GM12878 (cell line): ENCODE data around the gene SPATA45. TPM values are rescaled to one million over a fixed set of nuclear protein-coding genes. Genes with fewer than 3 reads are reported as not detected.

Experiments used
- ATAC-seq: fragments of 200-7000 bp; cut with Tn5 transposase; 3 replicates; pipeline ENCODE4 v1.9.1; 2020; ENCODE audit warnings: mild to moderate bottlenecking, moderate library complexity
- BruUV-seq: library from RNA; stranded (reverse); fragments of 400-500 nt; replicated peaks from 2 replicates; lab custom pipeline; 2021; lab: Mats Ljungman, UMichigan
- CTCF ChIA-PET: fragments of 300-600 bp; sonication (Branson Sonifier 250); formaldehyde crosslinking; extraction: SDS; loops from one replicate; lab custom pipeline; 2021; ENCODE audit warnings: inconsistent platforms; lab: Yijun Ruan, JAX
- POLR2A ChIA-PET: fragments of 350-600 bp; formaldehyde crosslinking; extraction: SDS; loops from one replicate; lab custom pipeline; 2021; ENCODE audit warnings: inconsistent platforms; lab: Charles Lee
- RAD21 ChIA-PET: fragments of 300-600 bp; sonication (Branson Sonifier 250); formaldehyde crosslinking; loops from one replicate; lab custom pipeline; 2023; ENCODE audit warnings: antibody characterized with exemption; ENCODE audit not compliant: unreplicated experiment; lab: Charles Lee
- SMC1A ChIA-PET: fragments of 300-600 bp; sonication (Branson Sonifier 250); formaldehyde crosslinking; loops from one replicate; lab custom pipeline; 2023; ENCODE audit not compliant: unreplicated experiment, uncharacterized antibody; lab: Charles Lee
- DNase-seq: peaks from one replicate; pipeline ENCODE4 v3.0.0-alpha.2; 2011; ENCODE audit warnings: low read depth, low spot score
- FAIRE-seq: peaks from 3 replicates; lab custom pipeline; 2011; peaks lifted over from hg19 to GRCh38; lab: Jason Lieb, UNC
- H2AFZ ChIP-seq: 2 replicates; pipeline ENCODE4 v1.6.0; 2011; ENCODE audit warnings: low read depth, low read length, control low read depth; ENCODE audit not compliant: control insufficient read depth
- H3K27ac ChIP-seq: 2 replicates; pipeline ENCODE4 v1.5.1; 2011; ENCODE audit warnings: control low read depth; ENCODE audit not compliant: control insufficient read depth, insufficient read depth
- H3K27me3 ChIP-seq, 2 experiments: replicated peaks in 1 of 2; 2 replicates each; pipeline versions ENCODE4 v1.6.0 to v1.6.1; 2011; ENCODE audit warnings: low read length in 1 of 2; ENCODE audit not compliant: control insufficient read depth in 2 of 2, insufficient read depth in 2 of 2
- H3K36me3 ChIP-seq, 2 experiments: 2 replicates each; pipeline ENCODE4 v1.5.1; 2011; ENCODE audit warnings: low read length in 1 of 2; ENCODE audit not compliant: control insufficient read depth in 2 of 2, insufficient read depth in 2 of 2
- H3K4me1 ChIP-seq: 2 replicates; pipeline ENCODE4 v1.6.1; 2011; ENCODE audit warnings: mild to moderate bottlenecking, low read length, moderate library complexity, mixed read lengths; ENCODE audit not compliant: control insufficient read depth, insufficient read depth
- H3K4me2 ChIP-seq: 2 replicates; pipeline ENCODE4 v1.6.0; 2011; ENCODE audit warnings: control low read depth; ENCODE audit not compliant: control insufficient read depth, insufficient read depth
- H3K4me3 ChIP-seq: fragments of 200-600 bp; sonication (generic); 2 replicates; pipeline ENCODE4 v1.5.1; 2016
- H3K79me2 ChIP-seq: 2 replicates; pipeline ENCODE4 v1.6.0; 2011; ENCODE audit warnings: low read length; ENCODE audit not compliant: control insufficient read depth, insufficient read depth
- H3K9ac ChIP-seq: 2 replicates; pipeline ENCODE4 v1.8.0; 2011; ENCODE audit warnings: low read length, control low read depth, mixed read lengths; ENCODE audit not compliant: control insufficient read depth, insufficient read depth
- H3K9me3 ChIP-seq: replicated peaks from 3 replicates; pipeline ENCODE4 v1.5.1; 2011; ENCODE audit warnings: mild to moderate bottlenecking, low read length; ENCODE audit not compliant: control insufficient read depth, insufficient read depth
- H4K20me1 ChIP-seq: 2 replicates; pipeline ENCODE4 v1.6.0; 2011; ENCODE audit not compliant: control insufficient read depth, insufficient read depth
- BACH1 ChIP-seq: fragments of 450-650 bp; IDR thresholded peaks from 2 replicates; pipeline ENCODE4 v1.6.1; 2017; ENCODE audit warnings: mild to moderate bottlenecking, borderline replicate concordance
- CHD1 ChIP-seq: IDR thresholded peaks from 2 replicates; pipeline ENCODE4 v1.6.1; 2012; ENCODE audit warnings: low read depth, low read length, improper control_type of control experiment
- CHD2 ChIP-seq: IDR thresholded peaks from 2 replicates; pipeline ENCODE4 v1.6.1; 2011; ENCODE audit warnings: low read depth, low read length, improper control_type of control experiment, borderline replicate concordance
- EED ChIP-seq: sonication (generic); IDR thresholded peaks from 2 replicates; pipeline ENCODE4 v1.6.1; 2016; ENCODE audit warnings: antibody characterized with exemption, low read depth
- HDAC6 ChIP-seq: fragments of 200-600 bp; sonication (generic); IDR thresholded peaks from one replicate; pipeline ENCODE4 v1.8.0; 2017; ENCODE audit warnings: antibody characterized with exemption; ENCODE audit not compliant: unreplicated experiment
- HDGF ChIP-seq: fragments of 450-650 bp; IDR thresholded peaks from 2 replicates; pipeline ENCODE4 v1.6.1; 2016; ENCODE audit warnings: antibody characterized with exemption
- IRF4 ChIP-seq: IDR thresholded peaks from 2 replicates; pipeline ENCODE4 v1.6.1; 2011; ENCODE audit warnings: low read depth, low read length
- KAT2A ChIP-seq: conservative IDR thresholded peaks from 2 replicates; pipeline ENCODE4 v1.6.1; 2011; ENCODE audit warnings: low read depth, low read length; ENCODE audit not compliant: control insufficient read depth
- KDM1A ChIP-seq: fragments of 200-600 bp; sonication (generic); IDR thresholded peaks from 2 replicates; pipeline ENCODE4 v1.6.1; 2016; ENCODE audit warnings: borderline replicate concordance
- POLR2AphosphoS5 ChIP-seq: IDR thresholded peaks from 2 replicates; pipeline ENCODE4 v1.6.1; 2011; ENCODE audit warnings: mild to moderate bottlenecking, low read length, inconsistent platforms
- SMARCA5 ChIP-seq: fragments of 450-650 bp; IDR thresholded peaks from 2 replicates; pipeline ENCODE4 v1.6.1; 2017; ENCODE audit warnings: mild to moderate bottlenecking
- SMC3 ChIP-seq: IDR thresholded peaks from 2 replicates; pipeline ENCODE4 v1.6.1; 2011; ENCODE audit warnings: low read length, improper control_type of control experiment, borderline replicate concordance
- TCF12 ChIP-seq: IDR thresholded peaks from 2 replicates; pipeline ENCODE4 v1.6.1; 2011; ENCODE audit warnings: low read depth, mild to moderate bottlenecking, low read length
- ZNF274 ChIP-seq: IDR thresholded peaks from one replicate; pipeline ENCODE4 v1.8.0; 2011; ENCODE audit not compliant: insufficient read length, insufficient read depth
- ZNF384 ChIP-seq: IDR thresholded peaks from 2 replicates; pipeline ENCODE4 v1.6.1; 2012; ENCODE audit warnings: low read depth, mild to moderate bottlenecking, low read length, improper control_type of control experiment, borderline replicate concordance
- WGBS: methylation state at CpG from one replicate; pipeline ENCODE4 v1.1.6; 2016; ENCODE audit warnings: low lambda C conversion rate; ENCODE audit not compliant: insufficient replicate concordance, insufficient coverage; ENCODE audit errors: missing lambda C conversion rate; 5-methylcytosine and 5-hydroxymethylcytosine counted together
- in situ Hi-C: fragments of 300-500 bp; cut with MboI; formaldehyde crosslinking; loops from 9 replicates; pipeline ENCODE4 v1.14.3; 2018; ENCODE audit warnings: mixed read lengths
- intact Hi-C: fragments of 100-400 bp; cut with micrococcal nuclease; formaldehyde crosslinking; loops from one replicate; pipeline ENCODE4 v1.14.2; 2022; ENCODE audit not compliant: unreplicated experiment
- polyA plus RNA-seq, 11 experiments: library from polyadenylated mRNA; depleted of rRNA in 4 of 11; unstranded in 6 of 11; stranded (reverse) in 5 of 11; fragments of >200 nt; fragmentation: Nextera tagmentation in 4 of 11; fragmentation: Illumina TruSeq in 1 of 11; extraction: Ambion mirVana in 4 of 11; extraction: Trizol in 1 of 11; gene quantifications; 1 replicate in 1 of 11; 2 replicates in 10 of 11; pipeline versions ENCODE4 v1.2.1 to v1.2.3, GENCODE V29; 2011 to 2016; ENCODE audit warnings: inconsistent platforms in 2 of 11, missing spikeins in 2 of 11, low read depth in 1 of 11
- total RNA-seq, 4 experiments: library from RNA; depleted of rRNA in 3 of 4; stranded (reverse); fragments of >200 nt in 3 of 4; fragmentation: Illumina TruSeq in 1 of 4; extraction: Trizol in 1 of 4; gene quantifications; 2 replicates each; pipeline versions ENCODE4 v1.2.1 to v1.2.3, GENCODE V29; 2013 to 2021
- TF ChIP-seq, protein P1 (sequence below): fragments of 450-650 bp; formaldehyde crosslinking; IDR thresholded peaks from 2 replicates; pipeline ENCODE4 v1.4.0; 2022; ENCODE audit warnings: mild to moderate bottlenecking, moderate library complexity

SPATA45 gene
- total and polyA plus RNA-seq, 10 of the 15 experiments (the other 5 are each of a cell fraction or from before 2014, with no cell fraction given) = 0.22 to 0.37 (median 0.31) TPM; not detected in 7

DNA sequence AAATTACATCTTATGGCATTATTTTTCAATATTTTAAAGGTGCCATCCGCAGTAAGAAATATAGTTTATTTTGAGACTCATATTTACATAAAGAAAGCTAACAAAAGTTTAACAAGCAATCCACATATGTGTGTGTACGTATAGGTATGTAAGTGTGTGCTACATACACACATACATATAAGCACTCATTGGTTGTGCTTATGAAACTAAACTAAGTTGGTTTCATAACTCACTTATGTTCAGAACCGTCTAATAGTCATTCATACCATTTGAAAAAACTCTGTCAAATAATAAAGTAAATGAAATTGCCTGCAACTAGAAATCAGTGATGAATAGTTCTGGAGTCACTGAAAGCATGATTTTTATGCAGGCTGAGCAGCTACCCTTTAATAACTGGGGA, 41.7 kb downstream of the SPATA45 start:
- no peaks in the 10 kb centered on the region for H3K9me3 ChIP-seq
- RAD21 ChIA-PET = interaction anchor here (1.2 to 1.5 kb wide), 2 partner anchors 9 to 265 kb away, joined by 3 to 4 read pairs; no protein-coding TSS in a partner anchor
- no peaks in the 10 kb centered on the region for H3K79me2 ChIP-seq
- no peaks in the 10 kb centered on the region for H4K20me1 ChIP-seq
- CTCF ChIA-PET = interaction anchor here (0.6 to 2.4 kb wide), 5 partner anchors 9 to 190 kb away, joined by 3 to 12 read pairs (median 4); no protein-coding TSS in a partner anchor
- WGBS = 78% methylated on average over 3 of the region's 3 CpGs
- H2AFZ ChIP-seq = no peak overlapping the region
- no peak for TF ChIP-seq ZNF274
- no peak for TF ChIP-seq IRF4
- TF ChIP-seq TCF12 = no peak
- no peak for TF ChIP-seq ZNF384
- TF ChIP-seq HDAC6 = no peak
- TF ChIP-seq BACH1 = no peak
- TF ChIP-seq EED = no peak
- TF ChIP-seq POLR2AphosphoS5 = no peak
- no peak for TF ChIP-seq SMC3
- TF ChIP-seq CHD2 = no peak
- no peak for TF ChIP-seq CHD1
- TF ChIP-seq HDGF = no peak
- TF ChIP-seq SMARCA5 = no peak
- TF ChIP-seq KAT2A = no peak
- TF ChIP-seq, protein P1, sequence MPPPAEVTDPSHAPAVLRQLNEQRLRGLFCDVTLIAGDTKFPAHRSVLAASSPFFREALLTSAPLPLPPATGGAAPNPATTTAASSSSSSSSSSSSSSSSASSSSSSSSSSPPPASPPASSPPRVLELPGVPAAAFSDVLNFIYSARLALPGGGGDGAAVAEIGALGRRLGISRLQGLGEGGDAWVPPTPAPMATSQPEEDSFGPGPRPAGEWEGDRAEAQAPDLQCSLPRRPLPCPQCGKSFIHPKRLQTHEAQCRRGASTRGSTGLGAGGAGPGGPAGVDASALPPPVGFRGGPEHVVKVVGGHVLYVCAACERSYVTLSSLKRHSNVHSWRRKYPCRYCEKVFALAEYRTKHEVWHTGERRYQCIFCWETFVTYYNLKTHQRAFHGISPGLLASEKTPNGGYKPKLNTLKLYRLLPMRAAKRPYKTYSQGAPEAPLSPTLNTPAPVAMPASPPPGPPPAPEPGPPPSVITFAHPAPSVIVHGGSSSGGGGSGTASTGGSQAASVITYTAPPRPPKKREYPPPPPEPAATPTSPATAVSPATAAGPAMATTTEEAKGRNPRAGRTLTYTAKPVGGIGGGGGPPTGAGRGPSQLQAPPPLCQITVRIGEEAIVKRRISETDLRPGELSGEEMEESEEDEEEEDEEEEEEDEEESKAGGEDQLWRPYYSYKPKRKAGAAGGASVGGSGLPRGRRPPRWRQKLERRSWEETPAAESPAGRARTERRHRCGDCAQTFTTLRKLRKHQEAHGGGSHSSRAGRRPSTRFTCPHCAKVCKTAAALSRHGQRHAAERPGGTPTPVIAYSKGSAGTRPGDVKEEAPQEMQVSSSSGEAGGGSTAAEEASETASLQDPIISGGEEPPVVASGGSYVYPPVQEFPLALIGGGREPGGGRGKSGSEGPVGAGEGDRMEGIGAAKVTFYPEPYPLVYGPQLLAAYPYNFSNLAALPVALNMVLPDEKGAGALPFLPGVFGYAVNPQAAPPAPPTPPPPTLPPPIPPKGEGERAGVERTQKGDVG (CRISPR knock-in tag) = no peak
- no peak for TF ChIP-seq KDM1A
- TF ChIP-seq, all 136 proteins: peak for 0
- Histone ChIP-seq H3K27me3 (no peaks in the 10 kb centered on the region), H3K9ac (no peak overlapping the region), H3K4me3 (no peak overlapping the region), H3K36me3 (peaks cover 0 to 9% of the 10 kb centered on the region in 2 experiments; a peak in 3 of 4 replicates), H3K4me2 (no peak overlapping the region), H3K4me1 (no peaks in the 10 kb centered on the region), H3K27ac (no peak overlapping the region)
- POLR2A ChIA-PET = interaction anchor here (0.6 to 1.0 kb wide), 4 partner anchors 11 to 87 kb away, joined by 3 to 6 read pairs (median 4); no protein-coding TSS in a partner anchor
- ATAC-seq (peak; percentile 36; the same call in 2 of the 3 replicates), FAIRE-seq (no peak), DNase-seq (no peak)
- in situ Hi-C loops (no loop called here), intact Hi-C loops (no loop called here)
- BruUV-seq = no TSS peak
- SMC1A ChIA-PET = interaction anchor here (0.7 to 3.0 kb wide), 6 partner anchors 9 to 157 kb away, joined by 3 to 9 read pairs (median 3); no protein-coding TSS in a partner anchor
